M059J (cell line): ENCODE measurements around the gene SOHLH1. TPM values are rescaled to one million over a fixed set of nuclear protein-coding genes. Genes with fewer than 3 reads are reported as not detected.
"Not testable (repeated sequence)": the region's sequence is repeated elsewhere in the genome, so short reads cannot be mapped to it uniquely, and the experiment has no call there.

Experiments used
- DNase-seq: peaks from one replicate; pipeline ENCODE4 v3.0.0-alpha.2; 2012; ENCODE audit warnings: low read depth
- total RNA-seq: library from RNA; depleted of rRNA; stranded (reverse); fragments of >200 nt; shearing (Covaris generic); gene quantifications from 2 replicates; pipeline ENCODE4 v1.2.3, GENCODE V29; 2014

The SOHLH1 gene
- total RNA-seq, 1 experiment from 2014 or later, result not detected

- no peak for DNase-seq
These were observed 20.9 kb downstream of the SOHLH1 start for GRCh38 chr9:135678236-135679017.

GRCh38 chr9:135677641-135678168 is 21.6 kb downstream of the SOHLH1 start:
- DNase-seq, result no peak

DNA sequence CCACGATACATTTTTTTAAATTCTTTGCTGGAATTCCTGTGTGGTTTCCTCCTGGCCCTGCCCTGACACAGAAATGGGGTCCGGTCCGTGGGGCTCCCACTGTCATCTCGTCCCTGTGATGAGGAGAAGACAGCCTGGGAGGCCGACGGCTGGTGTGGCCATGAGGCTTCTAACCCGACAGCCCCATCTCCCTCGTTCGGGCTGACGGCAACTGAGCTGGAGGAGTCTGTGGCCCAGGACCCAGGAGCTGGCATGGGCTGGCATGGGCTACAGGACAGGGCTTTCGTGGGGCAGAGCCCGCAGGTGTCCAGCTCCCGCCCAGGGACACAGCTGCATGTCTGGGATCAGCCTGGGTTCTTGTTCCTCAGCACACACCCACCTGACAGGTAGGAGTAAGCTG is 22.4 kb downstream of the SOHLH1 start:
- no peak for DNase-seq

GRCh38 chr9:135674977-135675376 is 24.3 kb downstream of the SOHLH1 start:
- DNase-seq, result no peak

DNA sequence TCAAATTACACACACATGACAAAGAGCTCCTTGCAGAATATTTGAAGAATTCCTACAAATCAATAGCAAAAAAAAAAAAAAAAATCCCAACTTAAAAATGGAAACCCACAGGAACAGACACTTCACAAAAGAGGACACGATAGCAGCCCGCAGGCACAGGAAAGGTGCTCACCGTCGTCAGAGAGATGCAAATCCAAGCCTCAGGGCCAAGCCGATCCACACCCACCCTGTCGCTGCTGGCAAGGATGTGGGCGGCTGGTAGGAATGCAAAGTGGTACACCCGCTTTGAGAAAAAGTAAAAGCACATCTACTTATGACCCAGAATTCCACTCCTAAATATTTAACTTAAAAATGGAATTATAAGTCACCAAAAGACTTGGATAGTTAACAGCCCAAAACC is 25.3 kb downstream of the SOHLH1 start:
- no peak for DNase-seq

DNA sequence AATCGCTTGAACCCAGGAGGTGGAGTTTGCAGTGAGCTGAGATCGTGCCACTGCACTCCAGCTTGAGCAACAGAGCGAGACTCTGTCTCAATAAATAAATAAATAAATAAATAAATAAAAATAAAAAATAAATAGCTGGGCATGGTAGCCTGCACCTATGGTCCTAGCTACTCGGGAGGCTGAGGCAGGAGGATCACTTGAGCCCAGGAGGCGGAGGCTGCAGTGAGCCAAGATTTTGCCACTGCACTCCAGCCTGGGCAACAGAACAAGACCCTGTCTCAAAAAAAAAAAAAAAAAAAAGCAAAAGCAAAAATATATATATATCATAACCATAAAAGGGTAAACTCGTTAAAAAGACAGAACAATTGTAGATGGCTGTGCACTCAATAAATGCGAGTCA is 26.5 kb downstream of the SOHLH1 start:
- DNase-seq, result not testable (repeated sequence)

DNA sequence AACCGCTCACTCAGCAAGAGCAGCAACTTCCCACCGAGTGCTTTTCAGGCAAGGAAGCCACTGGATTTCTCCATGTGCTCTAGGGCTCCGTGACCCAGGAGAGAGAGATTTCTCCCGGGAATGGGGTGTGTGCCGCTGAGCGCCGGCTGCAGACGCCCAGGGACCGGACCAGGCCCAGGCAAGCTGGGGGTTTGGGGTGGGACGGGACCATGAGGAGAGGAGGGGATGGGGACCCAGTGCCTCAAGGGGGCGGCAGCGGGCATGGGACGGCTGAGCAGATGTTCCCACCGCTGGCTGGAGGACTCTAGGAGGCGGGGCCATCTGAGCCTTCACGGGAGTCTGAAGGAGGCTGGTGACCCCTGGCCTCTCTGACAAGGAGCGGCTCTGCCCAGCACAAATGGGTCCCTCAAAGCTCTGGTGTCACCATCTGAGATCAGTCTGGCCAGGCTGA is 27.7 kb downstream of the SOHLH1 start:
- DNase-seq, result no peak

GRCh38 chr9:135670721-135671590 is 28.3 kb downstream of the SOHLH1 start:
- DNase-seq, result no peak

DNA sequence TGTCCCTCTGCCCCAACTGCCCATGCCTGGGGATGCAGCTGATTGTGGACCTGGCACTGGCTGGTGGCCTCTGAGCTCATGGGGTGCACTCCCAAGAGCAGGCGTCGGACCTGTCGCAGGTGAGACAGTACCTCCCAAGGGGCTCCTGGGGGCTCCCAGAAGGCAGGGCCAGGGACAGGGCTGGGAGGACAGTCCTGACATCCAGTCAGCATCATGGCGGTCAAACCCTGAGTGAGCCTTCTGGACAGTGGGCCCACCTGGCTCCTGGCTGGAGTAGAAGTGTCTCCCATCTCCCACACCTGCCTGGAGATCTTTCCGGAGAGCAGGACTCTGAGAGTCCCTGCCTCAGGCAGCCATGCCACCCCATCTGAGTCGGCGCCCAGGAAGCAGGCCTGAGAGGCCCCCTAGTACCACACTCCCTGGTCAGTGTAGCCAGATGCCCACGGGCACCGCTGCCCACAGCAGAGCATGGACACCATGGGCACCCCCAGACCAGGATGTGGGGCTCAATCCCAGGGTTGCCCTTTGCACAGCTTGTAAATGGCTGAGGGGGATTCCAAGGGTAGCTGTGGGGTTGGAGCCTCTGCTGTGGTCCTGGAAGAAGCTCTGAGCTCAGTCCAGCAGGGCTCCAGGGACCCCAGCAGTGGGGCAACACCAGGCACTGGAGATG is 29.5 kb downstream of the SOHLH1 start:
- no peak for DNase-seq

DNA sequence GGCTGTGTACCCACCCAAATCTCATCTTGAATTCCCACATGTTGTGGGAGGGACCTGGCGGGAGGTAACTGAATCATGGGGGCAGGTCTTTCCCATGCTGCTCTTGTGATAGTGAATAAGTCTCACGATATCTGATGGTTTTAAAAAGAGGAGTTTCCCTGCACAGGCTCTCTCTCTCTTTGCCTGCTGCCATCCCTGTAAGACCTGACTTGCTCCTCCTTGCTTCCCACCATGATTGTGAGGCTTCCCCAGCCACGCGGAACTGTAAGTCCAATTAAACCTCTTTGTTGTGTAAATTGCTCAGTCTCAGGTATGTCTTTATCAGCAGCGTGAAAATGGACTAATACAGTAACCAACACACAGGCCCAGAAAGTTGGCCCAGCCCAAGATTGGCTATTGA is 30.3 kb downstream of the SOHLH1 start:
- DNase-seq, result not testable (repeated sequence)

DNA sequence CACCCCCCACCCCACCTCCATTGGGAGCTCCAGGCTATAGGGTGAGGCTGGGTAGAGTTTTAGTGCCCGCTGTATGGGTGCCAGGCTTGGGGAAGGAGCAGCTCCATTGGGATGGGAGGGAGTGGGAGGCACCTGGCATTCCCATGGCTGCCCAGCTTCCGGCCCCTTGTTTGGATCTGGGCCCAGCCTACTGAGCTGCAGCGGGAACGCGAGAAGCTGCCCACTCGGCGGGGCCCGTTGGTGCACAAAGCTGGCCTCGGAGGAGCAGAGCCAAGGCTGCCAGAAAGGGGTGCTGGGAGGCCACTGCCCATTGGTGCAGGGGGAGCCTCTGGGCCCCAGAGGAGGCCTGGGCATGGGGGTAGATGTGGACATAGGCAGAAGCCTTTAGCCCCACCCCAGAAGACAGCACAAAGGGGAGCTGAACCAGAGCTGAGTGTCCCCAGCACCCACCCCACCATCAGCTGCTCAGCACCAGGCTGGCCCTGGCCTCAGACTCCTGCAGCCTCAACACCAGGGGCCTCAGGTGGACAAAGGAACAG is 31.7 kb downstream of the SOHLH1 start:
- DNase-seq, result no peak

GRCh38 chr9:135666534-135667462 is 32.5 kb downstream of the SOHLH1 start:
- no peak for DNase-seq

GRCh38 chr9:135665795-135666189 is 33.5 kb downstream of the SOHLH1 start:
- DNase-seq, result no peak

GRCh38 chr9:135664801-135665794 is 34.2 kb downstream of the SOHLH1 start:
- DNase-seq, result no peak

DNA sequence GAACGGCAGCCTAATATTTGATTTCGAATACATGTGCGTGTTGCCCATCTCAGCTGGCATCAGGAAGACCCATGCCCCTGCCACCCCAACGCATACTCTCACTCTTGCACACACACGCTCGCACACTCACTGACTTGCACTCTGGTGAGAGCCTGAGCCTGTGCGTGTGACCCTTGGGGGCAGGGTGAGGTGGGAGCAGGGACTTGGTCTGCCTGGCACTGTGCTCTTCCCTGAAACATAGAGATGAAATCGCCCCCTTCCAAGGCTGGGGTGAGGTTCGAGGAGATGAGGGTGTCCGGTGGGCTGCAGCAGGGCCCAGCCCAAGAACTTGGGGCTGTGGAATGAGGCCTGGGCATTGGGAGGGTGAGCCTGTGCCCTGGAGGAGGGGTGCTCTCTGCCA is 35.0 kb downstream of the SOHLH1 start:
- no peak for DNase-seq

GRCh38 chr9:135663857-135664256 is 35.4 kb downstream of the SOHLH1 start:
- DNase-seq, result no peak

GRCh38 chr9:135663451-135663770 is 35.9 kb downstream of the SOHLH1 start:
- no peak for DNase-seq

DNA sequence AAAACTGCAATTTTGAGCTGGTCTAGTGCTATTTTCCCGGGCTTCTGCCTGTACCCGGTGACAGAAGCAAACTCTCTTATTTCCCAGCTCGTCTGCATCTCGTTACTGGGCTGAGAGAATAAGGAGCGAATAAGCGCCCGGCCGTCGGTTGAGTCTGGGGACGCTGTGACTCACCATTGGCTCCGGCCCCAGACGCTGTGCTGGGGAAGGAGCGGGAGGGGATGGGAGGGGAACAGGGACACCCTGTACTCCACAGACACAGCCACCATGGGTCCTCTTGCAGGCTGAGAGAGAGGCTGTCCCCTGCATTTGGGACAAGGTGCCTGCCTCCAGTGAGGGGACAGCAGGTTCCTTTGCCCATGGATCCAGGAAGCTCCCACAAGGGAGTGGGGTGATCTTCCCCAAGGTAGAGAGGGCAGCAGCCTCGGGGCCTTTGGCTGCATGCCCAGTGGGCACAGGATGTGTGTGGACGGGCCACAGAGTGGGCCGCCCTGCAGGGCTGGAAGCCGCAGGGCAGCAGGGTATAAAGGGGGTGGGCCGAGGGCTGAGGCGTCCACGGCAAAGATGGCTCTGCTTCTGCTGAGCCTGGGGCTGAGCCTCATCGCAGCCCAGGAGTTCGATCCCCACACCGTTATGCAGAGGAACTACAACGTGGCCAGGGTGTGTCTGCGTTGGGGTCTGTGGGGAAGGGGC is 36.4 kb downstream of the SOHLH1 start, which contains the start of gene LCN9:
Gene LCN9, plus strand, starts transcription at position 552 of the 693 bp plus-strand sequence. Its CDS starts 13 bp downstream, at position 565.
- DNase-seq, result peak; percentile 38
